ENCODE results near the gene CYP2A7.
"Not testable (repeated sequence)": the region's sequence is repeated elsewhere in the genome, so short reads cannot be mapped to it uniquely, and the experiment has no call there.

Gene CYP2A7

GRCh38 chr19:40882062-40882461, at the start of gene CYP2A7:
Gene CYP2A7, minus strand, starts transcription at chr19:40882231. Its CDS starts 21 bp downstream, at chr19:40882210.
- not testable (repeated sequence) for DNase-seq

DNA sequence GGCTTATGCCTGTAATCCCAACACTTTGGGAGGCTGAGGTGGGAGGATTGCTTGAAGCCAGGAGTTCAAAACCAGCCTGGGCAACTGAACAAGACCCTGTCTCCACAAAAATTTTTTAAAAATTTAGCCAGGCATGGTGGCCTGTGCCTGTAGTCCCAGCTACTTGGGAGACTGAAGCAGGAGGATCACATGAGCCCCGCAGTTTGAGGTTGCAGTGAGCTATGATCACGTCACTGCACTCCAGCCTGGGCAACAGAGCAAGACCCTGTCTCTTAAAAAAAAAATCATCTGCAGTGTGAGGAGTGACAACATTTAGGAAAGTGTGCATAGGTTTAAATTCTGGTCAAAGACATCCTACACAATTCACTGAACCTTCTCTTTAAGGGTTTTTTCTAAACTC, 48.8 kb upstream of the CYP2A7 start:
- DNase-seq = not testable (repeated sequence)

GRCh38 chr19:40929942-40930341, 47.9 kb upstream of the CYP2A7 start:
- DNase-seq = not testable (repeated sequence)

- DNase-seq = no peak
Measured at GRCh38 chr19:40928850-40929249, 46.8 kb upstream of the CYP2A7 start.

DNA sequence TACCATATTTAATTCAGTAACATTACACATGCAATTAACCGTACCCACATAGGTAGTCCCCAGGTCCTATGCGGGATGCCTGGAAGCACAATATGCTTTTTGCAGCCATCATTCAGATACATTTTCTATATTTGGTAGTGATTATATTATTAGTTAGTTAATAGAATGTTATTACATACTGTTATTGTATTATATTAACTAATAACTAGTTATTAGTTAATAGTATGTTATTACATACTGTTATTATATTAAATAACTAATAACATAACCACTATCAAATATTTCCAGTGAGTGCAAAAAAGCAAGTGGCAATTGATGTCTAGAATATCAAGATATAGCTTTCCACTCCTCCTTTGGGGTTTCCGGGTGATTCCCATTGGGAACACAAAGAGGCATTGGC, 45.5 kb upstream of the CYP2A7 start:
- no peak for DNase-seq

DNA sequence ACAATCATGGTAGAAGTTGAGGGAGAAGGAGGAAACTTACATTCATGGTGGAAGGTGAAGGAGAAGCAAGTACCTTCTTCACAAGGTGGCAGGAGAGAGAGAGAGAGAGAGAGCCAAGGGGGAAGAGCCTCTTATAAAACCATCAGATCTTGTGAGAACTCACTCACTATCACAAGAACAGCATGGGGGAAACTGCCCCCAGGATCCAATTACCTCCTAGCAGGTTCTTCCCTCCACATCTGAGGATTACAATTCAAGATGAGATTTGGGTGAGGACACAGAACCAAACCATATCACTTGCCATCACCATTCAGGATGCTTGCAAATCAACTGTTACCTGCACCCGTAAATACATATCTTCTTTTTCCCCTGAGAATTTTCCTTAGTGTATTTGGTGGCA, 44.2 kb upstream of the CYP2A7 start:
- DNase-seq = not testable (repeated sequence)

DNA sequence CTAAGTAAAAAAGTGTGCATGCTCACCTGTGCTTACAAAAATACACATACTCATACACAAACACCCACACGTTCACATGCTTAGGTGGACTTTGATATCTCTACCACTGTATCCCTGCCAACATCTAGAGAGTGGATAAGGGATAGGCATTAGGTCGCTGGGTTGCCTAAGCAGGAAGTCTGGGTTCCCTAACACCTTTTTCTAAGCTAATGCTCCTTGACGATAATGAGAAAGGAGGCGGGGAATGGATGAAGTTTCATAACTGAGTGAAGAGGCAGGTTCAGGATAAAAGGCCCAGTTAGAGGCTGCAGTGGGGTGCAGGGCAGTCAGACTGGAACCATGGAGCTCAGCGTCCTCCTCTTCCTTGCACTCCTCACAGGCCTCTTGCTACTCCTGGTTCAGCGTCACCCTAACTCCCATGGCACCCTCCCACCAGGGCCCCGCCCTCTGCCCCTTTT, 41.9 kb upstream of the CYP2A7 start:
- no peak for DNase-seq

- not testable (repeated sequence) for DNase-seq
Measured at GRCh38 chr19:40922237-40923160, 40.5 kb upstream of the CYP2A7 start.

DNA sequence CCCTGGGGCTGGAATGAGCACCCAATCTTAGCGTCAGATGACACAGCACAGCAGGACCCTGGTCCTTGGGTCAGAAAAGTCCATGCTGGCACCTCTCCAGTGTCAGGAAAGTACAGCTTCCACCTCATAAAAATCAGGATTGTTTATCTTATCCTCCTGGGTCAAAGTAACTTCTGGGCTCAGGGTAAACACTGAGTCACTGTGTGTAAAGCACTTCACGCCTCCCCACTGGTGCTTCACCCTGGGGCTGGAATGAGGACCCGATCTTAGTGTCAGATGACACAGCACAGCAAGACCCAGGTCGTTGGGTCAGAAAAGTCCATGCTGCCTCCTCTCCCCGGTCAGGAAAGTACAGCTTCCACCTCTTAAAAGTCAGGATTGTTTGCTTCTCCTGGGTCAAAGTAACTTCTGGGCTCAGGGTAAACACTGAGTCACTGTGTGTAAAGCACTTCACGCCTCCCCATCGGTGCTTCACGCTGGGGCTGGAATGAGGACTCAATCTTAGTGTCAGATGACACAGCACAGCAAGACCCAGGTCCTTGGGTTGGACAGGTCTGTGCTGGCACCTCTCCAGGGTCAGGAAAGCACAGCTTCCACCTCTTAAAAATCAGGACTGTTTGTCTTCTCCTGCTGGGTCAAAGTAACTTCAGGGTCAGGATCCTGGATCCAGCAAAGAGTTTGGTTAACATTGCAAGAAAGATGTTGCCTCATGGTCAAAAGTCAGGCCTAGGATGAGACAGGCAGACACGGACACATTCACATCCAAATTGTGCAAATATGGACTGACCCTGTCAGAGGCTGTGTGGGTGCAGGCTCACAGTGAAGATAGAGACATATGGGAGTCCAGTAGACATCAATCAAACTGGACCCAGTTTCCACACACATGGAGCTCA, 39.2 kb upstream of the CYP2A7 start:
- peak; percentile 4 for DNase-seq

DNA sequence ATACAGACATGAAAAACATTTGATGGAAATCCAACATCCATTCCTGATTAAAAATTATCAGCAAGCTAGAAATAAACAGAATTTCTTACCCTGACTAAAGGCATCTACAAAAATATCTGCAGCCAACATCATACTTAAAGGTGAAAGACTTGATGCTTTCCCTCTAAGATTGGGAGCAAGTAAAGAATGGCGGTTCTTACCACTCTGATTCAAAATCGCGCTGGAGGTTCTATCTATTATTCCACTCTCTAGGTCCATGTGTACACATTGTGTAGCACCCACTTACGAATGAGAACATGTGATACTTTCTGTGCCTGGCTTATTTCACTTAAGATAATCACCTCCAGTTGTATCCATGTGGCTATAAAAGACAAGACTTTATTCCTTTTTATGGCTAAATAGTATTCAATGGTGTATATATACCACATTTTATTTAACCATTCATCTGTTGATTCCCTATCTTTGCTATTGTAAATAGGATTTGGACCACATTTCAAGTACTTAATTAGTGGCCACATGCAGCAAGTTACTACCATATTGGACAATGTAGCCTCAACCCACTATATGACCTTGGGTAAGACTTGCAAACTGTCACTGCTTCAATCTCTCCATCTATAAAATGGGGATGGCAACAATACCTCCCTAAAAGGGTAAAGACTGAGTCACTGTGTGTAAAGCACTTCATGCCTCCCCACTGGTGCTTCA, 38.4 kb upstream of the CYP2A7 start:
- no peak for DNase-seq

GRCh38 chr19:40919530-40920299, 37.7 kb upstream of the CYP2A7 start:
- not testable (repeated sequence) for DNase-seq

DNA sequence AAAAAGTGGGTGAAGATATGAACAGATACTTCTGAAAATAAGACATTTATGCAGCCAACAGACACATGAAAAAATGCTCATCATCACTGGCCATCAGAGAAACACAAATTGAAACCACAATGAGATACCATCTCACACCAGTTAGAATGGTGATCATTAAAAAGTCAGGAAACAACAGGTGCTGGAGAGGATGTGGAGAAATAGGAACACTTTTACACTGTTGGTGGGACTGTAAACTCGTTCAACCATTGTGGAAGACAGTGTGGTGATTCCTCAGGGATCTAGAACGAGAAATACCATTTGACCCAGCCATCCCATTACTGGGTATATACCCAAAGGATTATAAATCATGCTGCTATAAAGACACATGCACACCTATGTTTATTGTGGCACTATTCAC, 36.3 kb upstream of the CYP2A7 start:
- not testable (repeated sequence) for DNase-seq

GRCh38 chr19:40908976-40909375, 26.9 kb upstream of the CYP2A7 start:
- no peak for DNase-seq

GRCh38 chr19:40907968-40908735, 26.1 kb upstream of the CYP2A7 start:
- DNase-seq = no peak

GRCh38 chr19:40906512-40906911, 24.5 kb upstream of the CYP2A7 start:
- DNase-seq = no peak

DNA sequence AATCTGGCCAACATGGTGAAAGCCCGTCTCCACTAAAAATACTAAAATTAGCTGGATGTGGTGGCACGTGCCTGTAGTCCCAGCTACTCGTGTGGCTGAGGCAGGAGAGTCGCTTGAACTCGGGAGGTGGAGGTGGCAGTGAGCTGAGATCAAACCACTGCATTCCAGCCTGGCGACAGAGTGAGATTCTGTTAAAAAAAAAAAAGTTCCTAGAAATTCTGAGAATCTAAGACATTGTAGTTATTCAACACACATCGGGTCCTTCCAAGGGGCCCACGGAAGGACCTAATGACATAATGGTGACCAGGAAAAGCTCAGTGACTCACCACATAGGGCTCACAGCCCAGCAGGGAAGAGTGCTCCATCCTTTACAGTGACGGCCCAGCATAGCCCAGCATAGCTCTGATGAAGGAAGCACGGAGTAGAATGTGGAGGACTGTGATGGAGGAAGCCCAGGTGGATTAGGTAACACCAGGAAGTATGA, 22.7 kb upstream of the CYP2A7 start:
- not testable (repeated sequence) for DNase-seq

- DNase-seq = not testable (repeated sequence)
Measured at GRCh38 chr19:40901975-40902750, 20.1 kb upstream of the CYP2A7 start.

GRCh38 chr19:40900521-40900920, 18.5 kb upstream of the CYP2A7 start:
- DNase-seq = not testable (repeated sequence)

DNA sequence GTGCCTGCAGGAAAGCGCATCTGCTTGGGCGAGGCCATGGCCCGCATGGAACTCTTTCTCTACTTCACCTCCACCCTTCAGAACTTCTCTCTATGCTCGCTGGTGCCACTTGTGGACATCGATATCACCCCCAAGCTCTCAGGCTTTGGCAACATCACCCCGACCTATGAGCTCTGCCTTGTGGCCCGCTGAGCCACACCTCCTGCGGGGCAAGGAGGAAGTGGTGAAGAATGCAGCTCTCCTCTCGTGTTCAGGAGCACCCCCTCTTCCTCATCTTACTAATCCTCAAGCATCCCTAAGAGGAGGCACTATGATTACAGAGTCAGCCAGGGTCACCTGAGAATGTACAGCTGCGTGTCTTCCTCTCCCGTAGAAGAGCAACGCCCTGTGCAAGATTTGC, 17.9 kb upstream of the CYP2A7 start:
- DNase-seq = not testable (repeated sequence)
